ENCODE results near the gene TRIM46. TPM values are rescaled to one million over a fixed set of nuclear protein-coding genes. Genes with fewer than 3 reads are reported as not detected.

Gene TRIM46
- total RNA-seq, 1 donor from 2014 or later = 11.5 TPM

DNA sequence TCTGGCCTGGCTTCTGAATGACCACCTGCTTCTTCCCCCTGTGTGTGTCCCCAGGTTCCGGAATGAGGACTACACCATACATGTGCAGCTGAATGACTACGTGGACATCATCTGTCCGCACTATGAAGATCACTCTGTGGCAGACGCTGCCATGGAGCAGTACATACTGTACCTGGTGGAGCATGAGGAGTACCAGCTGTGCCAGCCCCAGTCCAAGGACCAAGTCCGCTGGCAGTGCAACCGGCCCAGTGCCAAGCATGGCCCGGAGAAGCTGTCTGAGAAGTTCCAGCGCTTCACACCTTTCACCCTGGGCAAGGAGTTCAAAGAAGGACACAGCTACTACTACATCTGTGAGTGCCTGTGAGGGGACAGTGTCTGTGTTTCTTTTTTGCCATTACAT lies 42.4 kb upstream of the TRIM46 start:
- Mint-ChIP-seq H3K27me3 (ENCODE audit: low read depth) (peaks cover 31% of the 10 kb centered on the region), H3K4me1 (ENCODE audit: low read depth) (peaks cover 27% of the 10 kb centered on the region), H3K36me3 (ENCODE audit: low read depth) (peaks cover 8% of the 10 kb centered on the region), H3K27ac (no peak overlapping the region), H3K4me3 (ENCODE audit: low read depth) (no peak overlapping the region), H3K9me3 (no peaks in the 10 kb centered on the region)
- intact Hi-C loops (cut with micrococcal nuclease) = no loop called here
- DNase-seq (ENCODE audit: low spot score) = no peak

DNA sequence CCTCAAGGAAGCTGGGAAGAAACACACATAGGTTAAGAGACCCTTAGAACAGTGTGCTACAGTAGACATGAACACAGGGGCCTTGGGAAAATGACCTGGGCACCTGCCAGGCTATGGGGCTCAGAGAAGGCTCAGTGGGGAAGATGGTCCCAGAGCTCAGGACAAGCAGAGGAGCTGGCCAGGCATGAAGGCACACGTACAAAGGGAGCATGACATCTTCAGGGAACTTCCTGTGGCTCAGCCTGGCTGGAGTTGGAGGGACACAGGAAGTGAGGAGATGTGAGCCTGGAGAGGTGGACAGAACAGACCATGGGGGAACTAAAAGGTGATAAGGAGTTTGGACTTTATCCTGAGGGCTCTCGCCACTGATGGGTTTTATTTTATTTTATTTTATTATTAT lies 41.8 kb upstream of the TRIM46 start:
- Mint-ChIP-seq H3K36me3 (ENCODE audit: low read depth) (peaks cover 8% of the 10 kb centered on the region), H3K9me3 (no peaks in the 10 kb centered on the region), H3K4me3 (ENCODE audit: low read depth) (no peak overlapping the region), H3K27ac (no peak overlapping the region), H3K27me3 (ENCODE audit: low read depth) (peaks cover 25% of the 10 kb centered on the region), H3K4me1 (ENCODE audit: low read depth) (peaks cover 26% of the 10 kb centered on the region)
- no peak for DNase-seq (ENCODE audit: low spot score)
- intact Hi-C loops (cut with micrococcal nuclease) = no loop called here

DNA sequence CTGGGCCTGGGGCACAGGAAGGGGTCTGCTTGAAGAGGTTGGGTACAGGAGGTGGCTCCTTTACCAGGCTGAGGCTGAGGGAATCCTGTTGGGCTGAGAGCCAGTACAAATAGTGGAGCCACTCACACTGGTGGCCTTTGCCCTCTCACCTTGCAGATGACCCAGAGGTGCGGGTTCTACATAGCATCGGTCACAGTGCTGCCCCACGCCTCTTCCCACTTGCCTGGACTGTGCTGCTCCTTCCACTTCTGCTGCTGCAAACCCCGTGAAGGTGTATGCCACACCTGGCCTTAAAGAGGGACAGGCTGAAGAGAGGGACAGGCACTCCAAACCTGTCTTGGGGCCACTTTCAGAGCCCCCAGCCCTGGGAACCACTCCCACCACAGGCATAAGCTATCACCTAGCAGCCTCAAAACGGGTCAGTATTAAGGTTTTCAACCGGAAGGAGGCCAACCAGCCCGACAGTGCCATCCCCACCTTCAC lies 39.8 kb upstream of the TRIM46 start:
- no peak for DNase-seq (ENCODE audit: low spot score)
- Mint-ChIP-seq H3K36me3 (ENCODE audit: low read depth) (peaks cover 25% of the 10 kb centered on the region), H3K9me3 (no peaks in the 10 kb centered on the region), H3K27me3 (ENCODE audit: low read depth) (peaks cover 8% of the 10 kb centered on the region), H3K4me1 (ENCODE audit: low read depth) (peaks cover 28% of the 10 kb centered on the region), H3K4me3 (ENCODE audit: low read depth) (no peak overlapping the region), H3K27ac (no peak overlapping the region)
- intact Hi-C loops (cut with micrococcal nuclease) = loop anchor here (2.0 kb wide), 2 partner anchors 39 to 49 kb away; partner anchors contain the start of genes KRTCAP2 and TRIM46

DNA sequence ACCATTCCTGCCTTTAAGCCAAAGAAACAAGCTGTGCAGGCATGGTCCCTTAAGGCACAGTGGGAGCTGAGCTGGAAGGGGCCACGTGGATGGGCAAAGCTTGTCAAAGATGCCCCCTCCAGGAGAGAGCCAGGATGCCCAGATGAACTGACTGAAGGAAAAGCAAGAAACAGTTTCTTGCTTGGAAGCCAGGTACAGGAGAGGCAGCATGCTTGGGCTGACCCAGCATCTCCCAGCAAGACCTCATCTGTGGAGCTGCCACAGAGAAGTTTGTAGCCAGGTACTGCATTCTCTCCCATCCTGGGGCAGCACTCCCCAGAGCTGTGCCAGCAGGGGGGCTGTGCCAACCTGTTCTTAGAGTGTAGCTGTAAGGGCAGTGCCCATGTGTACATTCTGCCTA lies 39.3 kb upstream of the TRIM46 start:
- no peak overlapping the region for H3K27ac Mint-ChIP-seq
- no peaks in the 10 kb centered on the region for H3K9me3 Mint-ChIP-seq
- peaks cover 3% of the 10 kb centered on the region for H3K27me3 Mint-ChIP-seq (ENCODE audit: low read depth)
- intact Hi-C loops (cut with micrococcal nuclease) = loop anchor here (2.0 kb wide), 2 partner anchors 38 to 50 kb away; partner anchors contain the start of genes KRTCAP2 and TRIM46
- DNase-seq (ENCODE audit: low spot score) = no peak
- H3K4me3 Mint-ChIP-seq (ENCODE audit: low read depth) = peak overlapping the region; percentile 91
- peaks cover 30% of the 10 kb centered on the region for H3K4me1 Mint-ChIP-seq (ENCODE audit: low read depth)
- H3K36me3 Mint-ChIP-seq (ENCODE audit: low read depth) = peaks cover 27% of the 10 kb centered on the region

DNA sequence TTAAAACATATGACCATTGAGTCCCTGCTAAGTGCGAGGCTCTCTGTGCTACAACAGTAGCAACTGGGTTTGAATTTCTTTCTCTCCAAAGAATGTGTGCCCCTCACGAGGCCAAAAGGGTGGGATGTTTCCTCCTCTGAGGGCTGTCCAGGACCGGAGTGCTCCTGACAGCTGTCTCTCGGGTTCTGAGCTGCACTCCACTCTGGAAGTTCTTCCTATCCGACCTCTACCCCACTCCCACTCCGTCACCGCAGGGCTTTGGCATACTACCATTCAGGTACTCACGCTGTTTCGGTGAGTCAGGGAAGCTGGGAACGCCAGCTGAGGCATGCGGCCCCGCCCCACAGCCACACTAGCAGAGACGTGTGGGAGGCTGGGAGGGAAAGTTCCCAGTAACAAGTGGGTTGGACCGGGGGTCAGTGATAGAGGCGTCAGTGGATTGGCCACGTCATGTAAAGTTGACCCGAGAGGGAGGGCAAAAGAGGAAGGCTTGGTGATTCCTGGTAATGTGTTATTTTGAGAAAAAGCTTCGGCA lies 38.7 kb upstream of the TRIM46 start:
- H3K36me3 Mint-ChIP-seq (ENCODE audit: low read depth) = peaks cover 33% of the 10 kb centered on the region
- no peaks in the 10 kb centered on the region for H3K9me3 Mint-ChIP-seq
- H3K4me1 Mint-ChIP-seq (ENCODE audit: low read depth) = peaks cover 30% of the 10 kb centered on the region
- intact Hi-C loops (cut with micrococcal nuclease) = loop anchor here (2.0 to 5.0 kb wide), 3 partner anchors 38 to 913 kb away; partner anchors contain the start of genes KRTCAP2, TRIM46 and UBAP2L
- peak overlapping the region; percentile 97 for H3K27ac Mint-ChIP-seq
- DNase-seq (ENCODE audit: low spot score) = peak; percentile 31
- H3K27me3 Mint-ChIP-seq (ENCODE audit: low read depth) = peaks cover 3% of the 10 kb centered on the region
- H3K4me3 Mint-ChIP-seq (ENCODE audit: low read depth) = peak overlapping the region; percentile 91

DNA sequence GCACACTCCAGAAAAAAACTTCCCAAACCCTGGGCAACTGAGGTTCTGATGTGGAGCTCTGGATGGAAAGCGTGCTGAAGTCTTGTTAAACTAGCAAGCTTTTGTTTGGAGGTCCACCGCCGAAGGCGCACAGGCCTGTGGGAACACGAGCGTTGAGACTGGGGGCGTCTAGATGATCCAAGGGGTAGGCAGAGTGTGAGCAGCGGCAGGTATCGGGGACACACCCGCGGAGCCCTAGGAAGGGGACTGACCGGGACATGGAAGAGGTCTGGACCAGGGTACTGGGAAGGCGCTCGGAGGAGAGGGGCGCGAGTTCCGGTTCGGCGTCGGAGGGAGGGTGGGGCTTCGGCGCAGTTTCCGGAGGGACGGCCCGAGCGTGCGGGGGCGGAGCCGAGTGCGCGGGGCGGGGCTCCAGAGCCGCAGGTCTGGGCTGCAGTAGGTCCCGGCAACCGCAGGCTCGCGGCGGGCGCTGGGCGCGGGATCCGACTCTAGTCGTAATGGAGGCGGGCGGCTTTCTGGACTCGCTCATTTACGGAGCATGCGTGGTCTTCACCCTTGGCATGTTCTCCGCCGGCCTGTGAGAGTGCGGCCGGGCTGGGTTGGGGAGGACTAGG lies 38.1 kb upstream of the TRIM46 start, which contains the start of gene SLC50A1:
Gene SLC50A1, plus strand, starts transcription at position 438 of the 614 bp plus-strand sequence. Its CDS starts 60 bp downstream, at position 498.
- H3K9me3 Mint-ChIP-seq = no peaks in the 10 kb centered on the region
- peak within 1 kb of the TSS; percentile 91 for H3K4me3 Mint-ChIP-seq (ENCODE audit: low read depth)
- peaks cover 37% of the 10 kb centered on the region for H3K36me3 Mint-ChIP-seq (ENCODE audit: low read depth)
- intact Hi-C loops (cut with micrococcal nuclease) = loop anchor here (2.0 to 5.0 kb wide), 3 partner anchors 37 to 913 kb away; partner anchors contain the start of genes KRTCAP2, TRIM46 and UBAP2L
- H3K27me3 Mint-ChIP-seq (ENCODE audit: low read depth) = peaks cover 2% of the 10 kb centered on the region
- peaks cover 32% of the 10 kb centered on the region for H3K4me1 Mint-ChIP-seq (ENCODE audit: low read depth)
- peak within 1 kb of the TSS; percentile 97 for H3K27ac Mint-ChIP-seq
- peak; percentile 92 for DNase-seq (ENCODE audit: low spot score)

DNA sequence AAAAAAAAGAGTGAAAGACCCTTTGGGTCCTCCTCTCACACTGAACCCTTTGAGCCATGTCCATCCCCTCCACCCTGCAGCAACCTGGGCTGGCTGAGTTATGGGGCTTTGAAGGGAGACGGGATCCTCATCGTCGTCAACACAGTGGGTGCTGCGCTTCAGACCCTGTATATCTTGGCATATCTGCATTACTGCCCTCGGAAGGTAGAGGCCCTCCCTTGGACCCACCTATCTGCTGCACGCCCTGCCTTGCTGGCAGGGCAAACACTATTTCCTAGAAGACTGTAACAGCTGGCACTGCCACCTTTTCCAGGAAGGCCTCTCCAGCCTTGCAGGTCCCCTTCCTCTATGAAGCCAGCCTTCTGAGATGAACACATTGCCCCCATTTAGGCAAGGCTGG lies 36.9 kb upstream of the TRIM46 start:
- H3K27me3 Mint-ChIP-seq (ENCODE audit: low read depth) = no peaks in the 10 kb centered on the region
- H3K4me1 Mint-ChIP-seq (ENCODE audit: low read depth) = peaks cover 34% of the 10 kb centered on the region
- H3K36me3 Mint-ChIP-seq (ENCODE audit: low read depth) = peaks cover 37% of the 10 kb centered on the region
- intact Hi-C loops (cut with micrococcal nuclease) = loop anchor here (5.0 kb wide), 1 partner anchor 914 kb away; the partner anchor contains the start of gene UBAP2L
- H3K27ac Mint-ChIP-seq = peak overlapping the region; percentile 97
- H3K9me3 Mint-ChIP-seq = no peaks in the 10 kb centered on the region
- peak overlapping the region; percentile 91 for H3K4me3 Mint-ChIP-seq (ENCODE audit: low read depth)
- DNase-seq (ENCODE audit: low spot score) = no peak

DNA sequence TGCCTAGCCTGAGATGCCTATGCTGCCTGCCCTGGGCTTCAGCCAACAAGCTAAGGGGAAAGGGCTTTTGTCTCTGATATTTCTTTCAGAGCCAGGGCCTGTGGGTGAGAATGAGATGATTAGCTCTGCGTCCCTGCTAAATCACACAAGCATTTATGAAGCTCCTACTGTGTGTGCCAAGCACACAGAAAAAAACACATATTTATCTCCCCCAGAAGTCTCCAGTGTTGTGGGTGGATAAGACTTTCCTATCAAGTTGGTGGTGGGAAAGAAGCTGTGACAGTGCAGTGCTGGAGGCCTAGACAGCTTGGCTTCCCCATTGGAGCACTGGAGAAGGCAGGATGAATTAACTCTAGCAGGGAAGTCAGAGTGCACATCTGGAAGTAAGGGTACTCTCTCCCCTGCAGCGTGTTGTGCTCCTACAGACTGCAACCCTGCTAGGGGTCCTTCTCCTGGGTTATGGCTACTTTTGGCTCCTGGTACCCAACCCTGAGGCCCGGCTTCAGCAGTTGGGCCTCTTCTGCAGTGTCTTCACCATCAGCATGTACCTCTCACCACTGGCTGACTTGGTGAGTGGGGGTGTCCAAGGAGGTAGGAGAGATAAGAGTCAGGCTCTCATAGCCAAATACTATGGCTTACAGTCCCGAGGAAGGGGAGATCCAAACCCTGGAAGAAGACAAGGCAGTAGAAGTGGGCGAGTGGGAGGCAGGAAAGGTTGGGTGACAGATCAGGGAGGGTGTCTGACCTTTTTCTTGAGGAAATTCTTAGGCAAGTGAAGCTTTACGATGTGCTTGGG lies 36.3 kb upstream of the TRIM46 start:
- H3K27me3 Mint-ChIP-seq (ENCODE audit: low read depth) = no peaks in the 10 kb centered on the region
- peak overlapping the region; percentile 91 for H3K4me3 Mint-ChIP-seq (ENCODE audit: low read depth)
- DNase-seq (ENCODE audit: low spot score) = no peak
- H3K9me3 Mint-ChIP-seq = no peaks in the 10 kb centered on the region
- H3K27ac Mint-ChIP-seq = peak overlapping the region; percentile 97
- intact Hi-C loops (cut with micrococcal nuclease) = loop anchor here (5.0 kb wide), 1 partner anchor 915 kb away; the partner anchor contains the start of gene UBAP2L
- peaks cover 34% of the 10 kb centered on the region for H3K4me1 Mint-ChIP-seq (ENCODE audit: low read depth)
- H3K36me3 Mint-ChIP-seq (ENCODE audit: low read depth) = peaks cover 37% of the 10 kb centered on the region

DNA sequence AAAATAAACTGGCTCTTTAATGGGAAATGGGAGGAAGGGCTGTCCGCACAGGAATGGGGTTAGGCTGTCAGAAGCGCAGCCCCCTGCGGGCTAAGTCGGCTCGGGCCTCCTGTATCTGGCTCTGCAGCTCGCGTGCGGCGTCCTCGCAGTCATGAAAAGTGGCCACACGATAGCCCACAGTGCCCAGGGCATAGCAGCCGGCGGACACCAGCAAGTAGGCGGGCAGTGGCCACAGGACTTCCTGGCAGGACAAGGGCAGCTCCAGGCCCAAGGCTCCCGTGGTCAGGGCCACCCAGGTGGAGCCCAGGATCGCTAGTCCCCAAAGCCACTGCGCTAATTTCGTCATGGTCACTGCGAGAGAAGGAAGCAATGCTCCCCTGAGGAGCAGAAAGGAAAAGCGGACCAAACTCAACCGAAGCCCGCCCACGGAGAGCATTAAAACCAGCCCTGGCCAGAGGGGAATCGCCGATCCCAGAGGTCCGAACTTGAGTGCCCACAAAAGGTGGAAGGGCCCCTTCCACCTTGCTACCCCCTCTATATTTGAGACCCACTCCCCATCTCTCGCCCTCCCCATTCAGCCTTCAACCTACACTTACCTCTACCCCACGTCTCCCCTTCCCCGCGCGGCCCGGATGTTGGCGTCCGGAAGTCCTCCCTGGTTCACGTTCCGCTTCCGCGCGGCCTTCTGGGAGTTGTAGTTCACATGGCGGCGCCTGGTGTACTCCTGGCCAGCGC lies 33.6 kb upstream of the TRIM46 start, which contains the start of gene DPM3:
Gene DPM3, minus strand, starts transcription at position 637 of the 735 bp plus-strand sequence. Its CDS starts 291 bp downstream, at position 346.
- Mint-ChIP-seq H3K4me1 (ENCODE audit: low read depth) (peaks cover 28% of the 10 kb centered on the region), H3K27ac (peak within 1 kb of the TSS; percentile 94), H3K27me3 (ENCODE audit: low read depth) (no peaks in the 10 kb centered on the region), H3K36me3 (ENCODE audit: low read depth) (peaks cover 35% of the 10 kb centered on the region), H3K4me3 (ENCODE audit: low read depth) (peak within 1 kb of the TSS; percentile 91), H3K9me3 (no peaks in the 10 kb centered on the region)
- intact Hi-C loops (cut with micrococcal nuclease) = loop anchor here (5.0 kb wide), 1 partner anchor 918 kb away; the partner anchor contains the start of gene UBAP2L
- peak; percentile 81 for DNase-seq (ENCODE audit: low spot score)

DNA sequence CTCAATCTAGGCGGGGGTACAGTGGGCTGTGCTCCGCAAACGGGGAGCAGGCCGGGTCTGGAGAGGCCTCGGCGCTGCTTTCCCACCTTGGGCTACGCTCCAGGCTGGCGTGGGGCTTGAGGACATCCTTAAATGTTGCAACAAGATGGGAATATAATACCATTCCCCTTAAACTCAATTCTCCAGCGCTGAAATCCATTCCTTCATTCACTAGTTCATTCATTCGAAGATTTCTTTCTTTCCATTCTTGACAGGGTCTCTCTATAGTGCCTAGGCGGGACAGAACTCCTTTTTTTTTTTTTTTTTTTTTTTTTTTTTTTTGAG lies 33.1 kb upstream of the TRIM46 start:
- Mint-ChIP-seq H3K27ac (peak overlapping the region; percentile 94), H3K27me3 (ENCODE audit: low read depth) (peaks cover 2% of the 10 kb centered on the region), H3K9me3 (no peaks in the 10 kb centered on the region), H3K4me3 (ENCODE audit: low read depth) (peak overlapping the region; percentile 91), H3K36me3 (ENCODE audit: low read depth) (peaks cover 32% of the 10 kb centered on the region), H3K4me1 (ENCODE audit: low read depth) (peaks cover 25% of the 10 kb centered on the region)
- intact Hi-C loops (cut with micrococcal nuclease) = no loop called here
- no peak for DNase-seq (ENCODE audit: low spot score)

DNA sequence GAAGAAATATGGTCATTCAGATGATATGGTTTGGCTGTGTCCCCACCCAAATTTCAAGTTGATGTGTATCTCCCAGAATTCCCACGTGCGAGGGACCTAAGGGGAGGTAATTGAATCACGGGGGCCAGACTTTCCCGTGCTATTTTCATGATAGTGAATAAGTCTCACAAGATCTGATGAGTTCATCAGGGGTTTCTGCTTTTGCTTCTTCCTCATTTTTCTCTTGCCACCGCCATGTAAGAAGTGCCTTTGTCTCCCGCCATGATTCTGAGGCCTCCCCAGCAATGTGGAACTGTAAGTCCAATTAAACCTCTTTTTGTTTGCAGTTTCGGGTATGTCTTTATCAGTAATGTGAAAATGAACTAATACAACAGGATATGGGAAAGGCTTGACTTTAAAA lies 31.9 kb upstream of the TRIM46 start:
- H3K36me3 Mint-ChIP-seq (ENCODE audit: low read depth) = peaks cover 29% of the 10 kb centered on the region
- H3K9me3 Mint-ChIP-seq = no peaks in the 10 kb centered on the region
- H3K27ac Mint-ChIP-seq = no peak overlapping the region
- DNase-seq (ENCODE audit: low spot score) = no peak
- peaks cover 7% of the 10 kb centered on the region for H3K27me3 Mint-ChIP-seq (ENCODE audit: low read depth)
- H3K4me3 Mint-ChIP-seq (ENCODE audit: low read depth) = no peak overlapping the region
- intact Hi-C loops (cut with micrococcal nuclease) = no loop called here
- H3K4me1 Mint-ChIP-seq (ENCODE audit: low read depth) = peaks cover 25% of the 10 kb centered on the region

DNA sequence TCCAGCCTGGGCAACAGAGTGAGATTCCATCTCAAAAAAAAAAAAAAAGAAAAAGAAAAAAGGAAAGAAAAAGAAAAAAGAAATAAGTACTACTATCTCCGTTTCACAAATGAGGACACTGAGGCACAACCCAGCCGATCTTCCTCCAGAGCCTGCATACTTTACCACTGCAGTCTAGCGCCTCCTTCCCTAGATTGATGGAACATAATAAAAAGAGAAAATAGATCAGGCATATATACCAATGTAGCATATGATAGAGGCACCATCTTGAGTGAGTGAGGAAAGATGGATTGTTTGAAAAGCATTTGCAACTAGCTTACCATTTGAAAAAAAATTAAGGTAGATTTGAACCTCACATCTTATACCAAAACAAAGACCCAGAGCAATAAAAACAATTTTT lies 28.2 kb upstream of the TRIM46 start:
- peaks cover under 1% of the 10 kb centered on the region for H3K36me3 Mint-ChIP-seq (ENCODE audit: low read depth)
- H3K27me3 Mint-ChIP-seq (ENCODE audit: low read depth) = peaks cover 22% of the 10 kb centered on the region
- H3K4me3 Mint-ChIP-seq (ENCODE audit: low read depth) = no peak overlapping the region
- H3K4me1 Mint-ChIP-seq (ENCODE audit: low read depth) = peaks cover 18% of the 10 kb centered on the region
- no peak for DNase-seq (ENCODE audit: low spot score)
- no peaks in the 10 kb centered on the region for H3K9me3 Mint-ChIP-seq
- intact Hi-C loops (cut with micrococcal nuclease) = no loop called here
- H3K27ac Mint-ChIP-seq = no peak overlapping the region
